ENCODE data around the gene ANGPTL7. TPM values are rescaled to one million over a fixed set of nuclear protein-coding genes. Genes with fewer than 3 reads are reported as not detected.
"Not testable (repeated sequence)": the region's sequence is repeated elsewhere in the genome, so short reads cannot be mapped to it uniquely, and the experiment has no call there.

Gene ANGPTL7
- total RNA-seq, 1 donor from 2014 or later, result not detected

DNA sequence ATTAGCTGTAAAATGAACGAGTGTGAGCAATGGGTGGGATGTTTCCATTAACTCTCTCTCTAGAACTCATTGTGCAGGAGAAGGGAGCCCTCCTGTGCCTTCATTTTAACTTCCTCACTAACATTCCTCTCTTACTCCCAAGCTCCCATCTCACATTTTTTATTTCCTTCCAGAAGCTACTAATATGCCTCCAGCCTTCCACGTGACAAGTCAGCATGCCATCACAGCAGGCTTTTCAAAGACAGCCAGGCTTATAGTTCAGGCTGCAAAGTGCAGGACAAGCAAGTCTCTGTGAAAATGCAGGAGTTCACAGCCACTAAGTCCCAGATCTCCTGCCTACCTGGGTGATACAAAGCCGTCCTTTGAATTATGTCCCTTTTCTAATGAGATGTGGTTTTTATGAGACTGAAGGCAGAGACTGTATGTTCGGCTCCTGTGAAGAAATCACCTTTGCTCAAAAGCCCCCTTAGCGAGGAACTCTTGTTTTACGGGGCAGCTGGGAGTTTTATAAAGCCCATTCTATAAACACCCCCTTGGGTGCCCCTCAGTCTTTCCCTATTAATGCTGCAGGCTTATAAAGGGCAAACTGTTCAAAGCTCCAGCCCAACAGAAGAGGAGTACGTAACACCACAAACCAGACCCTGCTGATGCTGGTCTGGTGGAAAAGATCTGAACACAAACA lies 14.8 kb upstream of the ANGPTL7 start:
- DNase-seq (ENCODE audit: low spot score in 2 of 2, unreplicated experiment in 2 of 2), result no peak
- Mint-ChIP-seq H3K4me1 (peaks cover 16% of the 10 kb centered on the region), H3K27ac (no peak overlapping the region), H3K4me3 (no peak overlapping the region), H3K36me3 (peaks cover 3% of the 10 kb centered on the region), H3K9me3 (no peaks in the 10 kb centered on the region), H3K27me3 (ENCODE audit: low read depth) (no peaks in the 10 kb centered on the region)
- TF ChIP-seq, protein P1, sequence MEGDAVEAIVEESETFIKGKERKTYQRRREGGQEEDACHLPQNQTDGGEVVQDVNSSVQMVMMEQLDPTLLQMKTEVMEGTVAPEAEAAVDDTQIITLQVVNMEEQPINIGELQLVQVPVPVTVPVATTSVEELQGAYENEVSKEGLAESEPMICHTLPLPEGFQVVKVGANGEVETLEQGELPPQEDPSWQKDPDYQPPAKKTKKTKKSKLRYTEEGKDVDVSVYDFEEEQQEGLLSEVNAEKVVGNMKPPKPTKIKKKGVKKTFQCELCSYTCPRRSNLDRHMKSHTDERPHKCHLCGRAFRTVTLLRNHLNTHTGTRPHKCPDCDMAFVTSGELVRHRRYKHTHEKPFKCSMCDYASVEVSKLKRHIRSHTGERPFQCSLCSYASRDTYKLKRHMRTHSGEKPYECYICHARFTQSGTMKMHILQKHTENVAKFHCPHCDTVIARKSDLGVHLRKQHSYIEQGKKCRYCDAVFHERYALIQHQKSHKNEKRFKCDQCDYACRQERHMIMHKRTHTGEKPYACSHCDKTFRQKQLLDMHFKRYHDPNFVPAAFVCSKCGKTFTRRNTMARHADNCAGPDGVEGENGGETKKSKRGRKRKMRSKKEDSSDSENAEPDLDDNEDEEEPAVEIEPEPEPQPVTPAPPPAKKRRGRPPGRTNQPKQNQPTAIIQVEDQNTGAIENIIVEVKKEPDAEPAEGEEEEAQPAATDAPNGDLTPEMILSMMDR (IDR thresholded peaks at IDR 0.05; ENCODE audit: unreplicated experiment), result no peak

DNA sequence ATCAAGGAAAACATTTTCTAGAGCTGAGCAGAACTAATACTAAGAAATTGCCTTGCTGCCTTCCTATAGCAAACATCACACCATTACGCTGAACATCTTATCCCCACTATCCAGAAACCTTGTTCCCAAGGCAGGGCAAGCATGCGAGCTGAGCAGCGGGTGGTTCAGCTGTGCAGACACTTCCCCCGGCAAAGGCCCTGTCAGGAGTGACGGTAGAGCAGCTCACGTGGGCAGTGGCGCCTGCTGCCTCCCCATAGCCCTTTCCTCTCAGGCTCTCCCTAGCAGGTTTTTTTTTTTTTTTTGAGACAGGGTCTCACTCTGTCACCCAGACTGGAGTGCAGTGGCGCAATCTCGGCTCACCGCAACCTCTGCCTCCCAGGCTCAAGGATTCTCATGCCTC lies 13.7 kb upstream of the ANGPTL7 start:
- H3K27ac Mint-ChIP-seq, result no peak overlapping the region
- H3K4me1 Mint-ChIP-seq, result peaks cover 16% of the 10 kb centered on the region

DNA sequence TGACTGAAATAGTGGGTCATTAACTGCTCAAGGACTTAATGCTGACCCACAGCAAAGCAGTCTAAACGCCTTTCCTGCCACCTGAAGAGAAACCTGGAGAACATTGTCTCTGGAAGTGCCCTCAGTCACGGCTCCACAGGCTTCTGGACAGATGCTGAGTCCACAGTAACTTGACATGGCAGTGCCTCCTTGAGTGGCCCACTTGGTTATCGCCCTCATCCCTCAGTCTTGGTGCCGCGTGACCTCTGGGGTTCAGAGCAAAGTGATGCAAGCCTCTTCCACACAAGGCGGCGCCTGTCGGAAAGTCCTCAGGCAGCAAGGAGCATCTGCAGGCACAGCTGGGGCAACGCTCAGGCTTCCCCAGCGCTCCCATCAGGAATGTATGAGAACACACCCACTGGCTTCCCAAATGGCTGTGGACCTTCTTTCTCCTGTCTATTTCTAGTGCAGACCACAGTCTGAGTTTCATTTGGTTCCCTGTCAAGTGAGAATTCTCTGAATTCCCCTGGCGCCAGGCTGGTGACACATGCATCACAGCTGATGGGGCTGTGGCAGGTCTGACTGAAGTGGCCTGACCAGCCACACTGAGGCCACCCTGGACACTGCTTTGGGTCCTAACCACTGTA lies 13.0 kb upstream of the ANGPTL7 start:
- TF ChIP-seq, protein P1 (IDR thresholded peaks at IDR 0.05; ENCODE audit: unreplicated experiment), result no peak

More for the DNA sequence above, 13.7 kb upstream of the ANGPTL7 start:
- DNase-seq (ENCODE audit: low spot score in 2 of 2, unreplicated experiment in 2 of 2), result no peak
- Mint-ChIP-seq H3K4me3 (no peak overlapping the region), H3K36me3 (peaks cover 4% of the 10 kb centered on the region), H3K27me3 (ENCODE audit: low read depth) (no peaks in the 10 kb centered on the region), H3K9me3 (no peaks in the 10 kb centered on the region)
- TF ChIP-seq, protein P1 (IDR thresholded peaks at IDR 0.05; ENCODE audit: unreplicated experiment), result no peak

DNA sequence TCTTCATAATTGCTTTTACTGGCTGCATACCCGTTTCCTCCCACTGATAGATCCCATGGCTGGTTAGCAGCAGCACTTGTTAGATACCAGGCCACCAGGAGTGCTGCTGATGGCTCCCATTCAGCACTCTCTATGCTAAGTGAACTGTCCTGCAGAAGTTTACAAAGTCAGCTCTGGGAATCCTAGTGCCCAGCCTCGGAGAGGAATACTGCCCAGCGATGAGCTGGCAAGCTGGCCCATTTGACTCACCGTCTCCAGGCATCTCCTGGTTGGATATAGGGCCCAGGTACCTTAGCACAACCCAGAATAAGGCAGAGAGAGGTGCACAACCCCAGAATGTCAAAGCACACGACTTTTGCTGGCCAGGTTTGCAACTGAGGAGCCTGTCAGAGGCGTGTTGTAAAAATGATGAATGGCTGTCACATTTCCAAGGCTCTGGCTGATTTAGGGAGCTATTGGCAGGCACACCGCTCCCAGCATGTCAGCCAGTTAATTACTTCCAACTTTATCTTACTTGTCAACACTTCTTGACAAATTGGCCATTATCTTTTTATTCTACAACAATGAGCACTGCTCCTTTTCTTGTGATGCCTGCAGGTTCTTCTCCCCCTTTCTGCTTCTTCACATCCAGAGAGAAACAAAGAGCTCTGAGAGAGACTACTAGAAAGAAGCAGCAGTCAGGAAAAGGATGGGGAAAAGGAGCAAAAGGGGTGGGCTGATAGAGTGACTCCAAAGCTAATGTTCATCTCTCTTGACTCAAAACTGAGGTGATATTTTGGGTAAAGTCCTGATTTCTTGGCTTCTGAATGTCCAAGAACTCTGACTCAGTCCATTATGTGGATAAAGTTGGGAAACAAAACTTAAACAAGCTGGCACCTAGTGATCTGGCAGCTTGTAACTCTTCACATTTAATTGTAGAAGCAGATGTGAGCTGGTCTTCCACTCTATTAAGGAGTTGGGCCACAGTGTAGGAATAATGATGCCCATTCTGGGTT lies 10.8 kb upstream of the ANGPTL7 start:
- H3K4me3 Mint-ChIP-seq, result no peak overlapping the region
- H3K27me3 Mint-ChIP-seq (ENCODE audit: low read depth), result no peaks in the 10 kb centered on the region
- H3K27ac Mint-ChIP-seq, result peak overlapping the region; percentile 28
- H3K9me3 Mint-ChIP-seq, result no peaks in the 10 kb centered on the region
- peaks cover 16% of the 10 kb centered on the region for H3K4me1 Mint-ChIP-seq
- TF ChIP-seq, protein P1 (IDR thresholded peaks at IDR 0.05; ENCODE audit: unreplicated experiment), result no peak
- H3K36me3 Mint-ChIP-seq, result peaks cover 8% of the 10 kb centered on the region
- DNase-seq (ENCODE audit: low spot score in 2 of 2, unreplicated experiment in 2 of 2), result no peak

More for the DNA sequence above, 13.0 kb upstream of the ANGPTL7 start:
- Mint-ChIP-seq H3K4me3 (no peak overlapping the region), H3K4me1 (peaks cover 16% of the 10 kb centered on the region), H3K9me3 (no peaks in the 10 kb centered on the region), H3K27ac (no peak overlapping the region), H3K36me3 (peaks cover 6% of the 10 kb centered on the region), H3K27me3 (ENCODE audit: low read depth) (no peaks in the 10 kb centered on the region)
- DNase-seq (ENCODE audit: low spot score in 2 of 2, unreplicated experiment in 2 of 2), result no peak

DNA sequence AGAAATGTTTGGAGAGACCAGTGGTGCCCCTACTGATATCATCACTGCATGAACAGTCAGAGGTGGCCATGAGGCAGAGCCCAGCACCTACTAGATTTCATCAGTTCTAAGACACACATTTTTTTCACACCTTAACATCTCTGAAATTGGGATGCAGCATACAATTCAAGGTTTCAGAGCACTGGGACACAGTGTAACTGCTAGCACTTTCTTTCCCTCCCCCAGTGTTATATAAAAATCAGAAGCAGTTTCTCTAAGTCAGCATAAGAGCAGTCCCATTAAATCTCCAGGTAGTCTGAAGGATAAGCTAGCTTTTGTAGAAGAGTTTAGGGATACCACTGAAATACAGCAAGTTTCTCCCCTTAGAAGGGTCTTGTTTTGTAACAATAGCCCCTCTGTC lies 10.0 kb upstream of the ANGPTL7 start:
- Mint-ChIP-seq H3K4me3 (no peak overlapping the region), H3K27me3 (ENCODE audit: low read depth) (no peaks in the 10 kb centered on the region), H3K36me3 (peaks cover 10% of the 10 kb centered on the region), H3K27ac (no peak overlapping the region), H3K4me1 (peaks cover 11% of the 10 kb centered on the region), H3K9me3 (no peaks in the 10 kb centered on the region)
- TF ChIP-seq, protein P1 (IDR thresholded peaks at IDR 0.05; ENCODE audit: unreplicated experiment), result no peak
- DNase-seq (ENCODE audit: low spot score in 2 of 2, unreplicated experiment in 2 of 2), result no peak

DNA sequence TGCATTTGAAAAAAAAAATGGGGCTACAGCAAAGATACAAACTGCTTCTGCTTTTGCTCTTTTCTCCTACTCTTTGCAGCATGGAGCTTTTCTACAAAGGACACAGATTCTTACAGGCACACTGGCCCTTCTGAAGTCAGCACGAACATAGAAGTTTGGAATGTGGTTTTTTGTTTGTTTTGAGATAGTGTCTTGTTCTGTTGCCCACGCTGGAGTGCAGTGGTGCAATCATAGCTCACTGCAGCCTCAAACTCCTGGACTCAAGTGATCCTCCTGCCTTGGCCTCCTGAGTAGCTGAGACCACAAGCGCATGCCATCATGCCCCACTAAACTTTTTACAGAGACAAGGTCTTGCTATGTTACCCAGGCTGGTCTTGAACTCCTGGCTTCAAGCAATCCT lies 9.4 kb upstream of the ANGPTL7 start:
- peaks cover 15% of the 10 kb centered on the region for H3K36me3 Mint-ChIP-seq
- not testable (repeated sequence) for H3K9me3 Mint-ChIP-seq; H3K4me3 Mint-ChIP-seq; H3K27me3 Mint-ChIP-seq (ENCODE audit: low read depth); DNase-seq (ENCODE audit: low spot score in 2 of 2, unreplicated experiment in 2 of 2); H3K27ac Mint-ChIP-seq; H3K4me1 Mint-ChIP-seq

All from mesothelial cell of epicardium (in vitro differentiated cells).